ENCODE results near the gene FBXW8.

The FBXW8 gene

DNA sequence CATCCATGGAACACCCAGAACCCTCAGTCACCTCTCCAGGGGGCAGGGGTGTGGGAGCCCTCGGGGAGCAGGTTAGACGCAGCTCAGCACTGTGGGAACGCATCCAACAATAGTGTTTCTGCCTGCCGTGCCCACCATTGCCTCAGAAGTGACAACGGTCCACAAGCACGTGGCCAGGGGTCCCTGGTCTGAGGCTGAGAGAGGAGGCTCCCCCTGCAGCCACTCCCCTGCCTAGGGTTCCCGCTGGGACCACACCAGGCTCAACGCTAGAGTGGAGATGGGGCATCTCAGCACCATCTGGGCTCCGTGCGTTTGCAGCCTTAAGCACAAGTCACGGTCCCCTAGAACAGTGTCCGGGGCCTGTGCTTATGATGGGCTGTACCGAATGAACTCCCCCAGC, 125.8 kb downstream of the FBXW8 start:
- Histone ChIP-seq H3K9me3 (ENCODE audit: control insufficient read depth, low read length) (no peaks in the 10 kb centered on the region), H3K27ac (ENCODE audit: insufficient read depth, low read length, poor library complexity, severe bottlenecking) (no peak overlapping the region)

DNA sequence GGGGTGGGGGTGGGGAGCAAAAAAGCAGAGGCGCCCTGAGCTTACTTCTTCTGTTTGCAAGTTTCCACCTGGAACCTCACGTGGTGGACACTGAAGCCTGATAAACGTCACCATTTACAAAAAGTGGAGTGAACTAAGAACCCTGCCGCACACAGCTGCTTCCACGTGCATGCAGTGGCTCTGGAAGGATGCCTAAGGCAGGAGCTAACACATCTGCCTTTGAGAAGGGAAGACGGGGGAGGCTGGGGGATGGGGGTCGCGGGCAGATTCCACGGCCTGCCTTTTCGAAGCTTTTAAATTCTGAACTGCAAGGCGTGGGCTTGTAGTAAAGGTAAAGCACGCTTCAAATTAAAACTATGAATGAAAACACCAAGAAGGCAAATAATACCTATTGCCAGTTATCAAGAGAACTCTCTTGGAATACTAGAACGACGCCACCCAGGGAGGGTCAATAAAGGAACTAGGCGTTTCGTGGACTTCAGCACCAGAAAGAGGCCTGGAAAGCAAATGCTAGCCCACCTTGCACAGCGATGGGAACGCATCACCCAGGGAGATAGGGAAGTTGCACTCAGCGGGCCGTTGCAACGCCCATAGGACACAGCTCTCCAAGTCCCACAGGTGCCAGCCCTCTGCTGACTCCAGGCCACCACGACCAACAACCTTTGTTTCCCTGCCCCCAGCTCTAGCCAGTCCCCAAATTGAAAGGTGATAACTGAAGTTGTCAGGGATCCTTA, 126.7 kb downstream of the FBXW8 start:
- no peak overlapping the region for H3K27ac ChIP-seq (ENCODE audit: insufficient read depth, low read length, poor library complexity, severe bottlenecking)
- no peaks in the 10 kb centered on the region for H3K27me3 ChIP-seq (replicated peaks; ENCODE audit: control insufficient read depth, insufficient read depth, low read length, poor library complexity, severe bottlenecking)
- no peak for DNase-seq

More for the DNA sequence above, 125.8 kb downstream of the FBXW8 start:
- DNase-seq: no peak
- H3K4me1 ChIP-seq (ENCODE audit: control insufficient read depth, insufficient read depth, low read length, poor library complexity, severe bottlenecking): no peaks in the 10 kb centered on the region
- no peaks in the 10 kb centered on the region for H3K36me3 ChIP-seq (ENCODE audit: control insufficient read depth, insufficient read depth, low read length)
- no peak overlapping the region for H3K4me3 ChIP-seq (ENCODE audit: insufficient read depth, low read depth, low read length, poor library complexity, severe bottlenecking)
- H3K27me3 ChIP-seq (replicated peaks; ENCODE audit: control insufficient read depth, insufficient read depth, low read length, poor library complexity, severe bottlenecking): no peaks in the 10 kb centered on the region

DNA sequence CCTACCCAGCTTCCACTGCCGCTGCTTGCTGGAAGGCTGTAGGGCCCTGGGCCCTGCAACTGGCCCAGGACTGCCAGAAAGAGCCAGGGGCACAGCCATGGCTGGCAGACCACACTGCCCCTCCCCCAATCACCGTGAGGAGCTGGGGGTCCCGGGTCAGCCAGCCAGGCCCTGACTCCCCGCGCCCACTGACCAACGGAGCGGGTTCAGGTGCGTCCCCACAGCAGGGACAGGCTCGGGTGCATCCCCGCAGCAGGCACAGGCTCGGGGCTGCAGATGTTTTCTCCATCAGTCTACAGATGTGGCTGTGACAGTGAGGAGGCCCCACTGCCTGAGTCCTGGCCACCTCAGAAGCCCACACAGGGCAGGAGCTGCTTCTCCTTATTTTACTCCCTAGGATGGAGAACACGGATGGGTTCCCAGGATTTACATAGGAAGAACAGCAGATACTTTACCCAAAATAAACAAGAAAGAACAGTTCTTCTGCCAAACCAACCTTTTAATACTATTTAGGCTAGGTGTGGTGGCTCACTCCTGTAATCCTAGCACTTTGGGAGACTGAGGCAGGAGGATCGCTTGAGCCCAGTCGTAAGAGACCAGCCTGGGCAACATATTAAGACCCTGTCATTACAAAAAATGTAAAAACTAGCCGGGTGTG, 127.4 kb downstream of the FBXW8 start:
- no peak overlapping the region for H3K4me3 ChIP-seq (ENCODE audit: insufficient read depth, low read depth, low read length, poor library complexity, severe bottlenecking)
- H3K36me3 ChIP-seq (ENCODE audit: control insufficient read depth, insufficient read depth, low read length): no peaks in the 10 kb centered on the region
- no peaks in the 10 kb centered on the region for H3K4me1 ChIP-seq (ENCODE audit: control insufficient read depth, insufficient read depth, low read length, poor library complexity, severe bottlenecking)
- DNase-seq: no peak
- no peaks in the 10 kb centered on the region for H3K27me3 ChIP-seq (replicated peaks; ENCODE audit: control insufficient read depth, insufficient read depth, low read length, poor library complexity, severe bottlenecking)
- H3K9me3 ChIP-seq (ENCODE audit: control insufficient read depth, low read length): no peaks in the 10 kb centered on the region
- no peak overlapping the region for H3K27ac ChIP-seq (ENCODE audit: insufficient read depth, low read length, poor library complexity, severe bottlenecking)

More for the DNA sequence above, 126.7 kb downstream of the FBXW8 start:
- H3K4me3 ChIP-seq (ENCODE audit: insufficient read depth, low read depth, low read length, poor library complexity, severe bottlenecking): no peak overlapping the region
- no peaks in the 10 kb centered on the region for H3K36me3 ChIP-seq (ENCODE audit: control insufficient read depth, insufficient read depth, low read length)
- no peaks in the 10 kb centered on the region for H3K9me3 ChIP-seq (ENCODE audit: control insufficient read depth, low read length)
- no peaks in the 10 kb centered on the region for H3K4me1 ChIP-seq (ENCODE audit: control insufficient read depth, insufficient read depth, low read length, poor library complexity, severe bottlenecking)

DNA sequence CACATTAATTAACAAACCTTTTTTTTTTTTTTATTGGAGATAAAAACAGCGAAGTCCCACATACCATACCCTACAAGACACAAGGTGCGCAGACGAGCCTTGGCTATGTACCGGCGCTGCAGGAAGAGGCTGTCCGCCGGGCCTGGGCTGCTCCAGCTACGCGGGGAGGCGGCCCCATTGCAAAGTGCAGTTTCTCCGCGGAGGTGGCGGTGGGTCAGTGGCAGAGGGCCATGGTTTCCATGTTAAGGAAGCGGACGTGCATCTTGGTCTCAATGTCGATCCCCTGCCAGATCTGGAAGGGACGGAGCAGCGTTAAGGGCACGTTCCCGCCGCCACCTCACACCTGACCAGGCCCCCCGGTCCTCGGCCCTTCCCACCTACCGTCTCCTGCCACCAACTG, 128.2 kb downstream of the FBXW8 start:
- no peaks in the 10 kb centered on the region for H3K9me3 ChIP-seq (ENCODE audit: control insufficient read depth, low read length)
- no peak overlapping the region for H3K4me3 ChIP-seq (ENCODE audit: insufficient read depth, low read depth, low read length, poor library complexity, severe bottlenecking)
- no peak overlapping the region for H3K27ac ChIP-seq (ENCODE audit: insufficient read depth, low read length, poor library complexity, severe bottlenecking)
- no peak for DNase-seq
- H3K27me3 ChIP-seq (replicated peaks; ENCODE audit: control insufficient read depth, insufficient read depth, low read length, poor library complexity, severe bottlenecking): no peaks in the 10 kb centered on the region
- no peaks in the 10 kb centered on the region for H3K36me3 ChIP-seq (ENCODE audit: control insufficient read depth, insufficient read depth, low read length)
- no peaks in the 10 kb centered on the region for H3K4me1 ChIP-seq (ENCODE audit: control insufficient read depth, insufficient read depth, low read length, poor library complexity, severe bottlenecking)

- Histone ChIP-seq H3K4me3 (ENCODE audit: insufficient read depth, low read depth, low read length, poor library complexity, severe bottlenecking) (no peak overlapping the region), H3K27ac (ENCODE audit: insufficient read depth, low read length, poor library complexity, severe bottlenecking) (no peak overlapping the region), H3K4me1 (ENCODE audit: control insufficient read depth, insufficient read depth, low read length, poor library complexity, severe bottlenecking) (no peaks in the 10 kb centered on the region), H3K9me3 (ENCODE audit: control insufficient read depth, low read length) (no peaks in the 10 kb centered on the region), H3K27me3 (replicated peaks; ENCODE audit: control insufficient read depth, insufficient read depth, low read length, poor library complexity, severe bottlenecking) (no peaks in the 10 kb centered on the region), H3K36me3 (ENCODE audit: control insufficient read depth, insufficient read depth, low read length) (no peaks in the 10 kb centered on the region)
- DNase-seq: no peak
Observed at GRCh38 chr12:117039891-117040309, 129.2 kb downstream of the FBXW8 start.

GRCh38 chr12:117040496-117040895, 129.7 kb downstream of the FBXW8 start:
- no peaks in the 10 kb centered on the region for H3K36me3 ChIP-seq (ENCODE audit: control insufficient read depth, insufficient read depth, low read length)
- no peaks in the 10 kb centered on the region for H3K27me3 ChIP-seq (replicated peaks; ENCODE audit: control insufficient read depth, insufficient read depth, low read length, poor library complexity, severe bottlenecking)
- H3K9me3 ChIP-seq (ENCODE audit: control insufficient read depth, low read length): no peaks in the 10 kb centered on the region
- no peaks in the 10 kb centered on the region for H3K4me1 ChIP-seq (ENCODE audit: control insufficient read depth, insufficient read depth, low read length, poor library complexity, severe bottlenecking)
- H3K27ac ChIP-seq (ENCODE audit: insufficient read depth, low read length, poor library complexity, severe bottlenecking): no peak overlapping the region
- no peak for DNase-seq
- no peak overlapping the region for H3K4me3 ChIP-seq (ENCODE audit: insufficient read depth, low read depth, low read length, poor library complexity, severe bottlenecking)

GRCh38 chr12:117041798-117042170, 131.0 kb downstream of the FBXW8 start:
- no peak for DNase-seq
- H3K4me3 ChIP-seq (ENCODE audit: insufficient read depth, low read depth, low read length, poor library complexity, severe bottlenecking): no peak overlapping the region
- H3K27ac ChIP-seq (ENCODE audit: insufficient read depth, low read length, poor library complexity, severe bottlenecking): no peak overlapping the region
- H3K36me3 ChIP-seq (ENCODE audit: control insufficient read depth, insufficient read depth, low read length): no peaks in the 10 kb centered on the region
- no peaks in the 10 kb centered on the region for H3K4me1 ChIP-seq (ENCODE audit: control insufficient read depth, insufficient read depth, low read length, poor library complexity, severe bottlenecking)
- no peaks in the 10 kb centered on the region for H3K9me3 ChIP-seq (ENCODE audit: control insufficient read depth, low read length)
- no peaks in the 10 kb centered on the region for H3K27me3 ChIP-seq (replicated peaks; ENCODE audit: control insufficient read depth, insufficient read depth, low read length, poor library complexity, severe bottlenecking)

DNA sequence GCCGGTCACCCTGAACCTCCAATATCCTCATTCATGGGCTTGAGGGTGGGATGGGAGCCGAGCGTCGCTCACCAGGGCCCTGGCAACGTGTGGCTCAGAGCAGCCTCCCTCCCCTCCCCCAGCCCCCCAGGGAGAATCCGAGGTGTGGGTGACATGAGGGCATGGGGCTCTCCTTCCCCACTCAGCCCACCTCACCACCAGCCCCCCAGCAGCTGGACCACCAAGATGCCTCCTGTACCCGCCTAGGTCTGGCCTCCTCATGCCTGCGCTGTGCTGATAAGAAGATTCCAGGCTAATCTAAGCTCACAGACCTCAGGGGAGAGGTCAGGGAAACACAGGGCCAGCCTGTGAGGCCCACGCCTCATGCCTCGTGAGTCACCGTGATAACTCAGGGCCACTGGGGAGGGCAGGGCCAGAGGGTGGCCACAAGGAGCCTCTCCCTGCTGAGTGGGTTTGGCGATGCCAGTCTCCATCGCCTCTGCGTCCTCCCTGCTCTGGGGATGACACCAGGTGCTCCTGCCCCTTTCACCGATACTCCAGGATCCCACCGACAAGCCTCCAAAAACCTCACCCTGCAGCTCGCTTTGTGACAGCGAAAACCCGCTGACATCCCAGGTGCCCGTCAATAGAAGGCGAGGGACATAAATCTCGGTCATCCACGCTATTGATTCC, 131.6 kb downstream of the FBXW8 start:
- DNase-seq: no peak

GRCh38 chr12:117042862-117043261, 132.1 kb downstream of the FBXW8 start:
- no peaks in the 10 kb centered on the region for H3K36me3 ChIP-seq (ENCODE audit: control insufficient read depth, insufficient read depth, low read length)
- H3K9me3 ChIP-seq (ENCODE audit: control insufficient read depth, low read length): no peaks in the 10 kb centered on the region
- no peaks in the 10 kb centered on the region for H3K27me3 ChIP-seq (replicated peaks; ENCODE audit: control insufficient read depth, insufficient read depth, low read length, poor library complexity, severe bottlenecking)
- H3K4me1 ChIP-seq (ENCODE audit: control insufficient read depth, insufficient read depth, low read length, poor library complexity, severe bottlenecking): no peaks in the 10 kb centered on the region
- H3K4me3 ChIP-seq (ENCODE audit: insufficient read depth, low read depth, low read length, poor library complexity, severe bottlenecking): no peak overlapping the region
- no peak for DNase-seq
- H3K27ac ChIP-seq (ENCODE audit: insufficient read depth, low read length, poor library complexity, severe bottlenecking): no peak overlapping the region

More for the DNA sequence above, 131.6 kb downstream of the FBXW8 start:
- Histone ChIP-seq H3K27me3 (replicated peaks; ENCODE audit: control insufficient read depth, insufficient read depth, low read length, poor library complexity, severe bottlenecking) (no peaks in the 10 kb centered on the region), H3K27ac (ENCODE audit: insufficient read depth, low read length, poor library complexity, severe bottlenecking) (no peak overlapping the region), H3K4me3 (ENCODE audit: insufficient read depth, low read depth, low read length, poor library complexity, severe bottlenecking) (no peak overlapping the region), H3K4me1 (ENCODE audit: control insufficient read depth, insufficient read depth, low read length, poor library complexity, severe bottlenecking) (no peaks in the 10 kb centered on the region), H3K36me3 (ENCODE audit: control insufficient read depth, insufficient read depth, low read length) (no peaks in the 10 kb centered on the region), H3K9me3 (ENCODE audit: control insufficient read depth, low read length) (no peaks in the 10 kb centered on the region)

DNA sequence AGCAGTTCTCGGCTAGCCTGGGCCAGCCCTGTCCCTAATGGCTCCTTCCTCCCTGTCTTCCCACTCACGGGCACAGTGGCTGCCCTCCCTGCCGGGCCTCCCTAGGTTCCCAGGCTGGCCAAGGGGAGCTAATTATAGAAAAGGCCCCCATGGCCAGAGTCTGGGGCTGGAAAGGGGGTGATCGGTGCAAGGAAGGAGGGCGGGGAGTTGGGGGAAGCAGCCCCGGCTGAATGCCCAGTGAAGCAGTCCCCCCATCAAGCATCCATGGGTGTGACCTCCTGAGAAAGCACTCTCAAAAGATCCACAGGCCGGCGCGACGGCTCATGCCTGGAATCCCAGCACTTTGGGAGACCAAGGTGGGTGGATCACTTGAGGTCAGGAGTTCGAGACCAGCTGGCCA, 133.6 kb downstream of the FBXW8 start:
- Histone ChIP-seq H3K9me3 (ENCODE audit: control insufficient read depth, low read length) (no peaks in the 10 kb centered on the region), H3K27ac (ENCODE audit: insufficient read depth, low read length, poor library complexity, severe bottlenecking) (no peak overlapping the region), H3K36me3 (ENCODE audit: control insufficient read depth, insufficient read depth, low read length) (no peaks in the 10 kb centered on the region), H3K4me3 (ENCODE audit: insufficient read depth, low read depth, low read length, poor library complexity, severe bottlenecking) (no peak overlapping the region), H3K4me1 (ENCODE audit: control insufficient read depth, insufficient read depth, low read length, poor library complexity, severe bottlenecking) (no peaks in the 10 kb centered on the region), H3K27me3 (replicated peaks; ENCODE audit: control insufficient read depth, insufficient read depth, low read length, poor library complexity, severe bottlenecking) (no peaks in the 10 kb centered on the region)
- DNase-seq: no peak
